ENCODE results near the gene KIAA1755. TPM values are rescaled to one million over a fixed set of nuclear protein-coding genes. Genes with fewer than 3 reads are reported as not detected.

The KIAA1755 gene
- total and polyA plus RNA-seq, 10 of the 15 experiments (the other 5 are each of a cell fraction or from before 2014, with no cell fraction given) = not detected

DNA sequence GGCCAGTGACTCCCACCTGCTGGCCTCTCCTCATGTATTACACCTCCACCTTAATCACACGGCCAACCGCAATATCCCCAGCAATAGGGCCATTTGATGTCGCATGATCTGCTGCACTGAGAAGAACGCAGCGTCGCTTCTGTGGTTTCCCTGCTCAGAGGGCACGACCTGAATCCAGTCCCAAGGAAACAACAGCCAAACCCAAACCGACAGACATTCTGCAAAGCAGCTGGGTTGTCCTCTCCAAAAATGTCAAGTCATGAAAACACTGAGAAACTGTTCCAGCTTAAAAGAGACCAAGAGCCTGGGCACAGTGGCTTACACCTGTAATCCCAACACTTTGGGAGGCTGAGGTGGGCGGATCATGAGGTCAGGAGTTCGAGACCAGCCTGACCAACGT lies 35.9 kb upstream of the KIAA1755 start (continued):
- TF ChIP-seq, protein P1, sequence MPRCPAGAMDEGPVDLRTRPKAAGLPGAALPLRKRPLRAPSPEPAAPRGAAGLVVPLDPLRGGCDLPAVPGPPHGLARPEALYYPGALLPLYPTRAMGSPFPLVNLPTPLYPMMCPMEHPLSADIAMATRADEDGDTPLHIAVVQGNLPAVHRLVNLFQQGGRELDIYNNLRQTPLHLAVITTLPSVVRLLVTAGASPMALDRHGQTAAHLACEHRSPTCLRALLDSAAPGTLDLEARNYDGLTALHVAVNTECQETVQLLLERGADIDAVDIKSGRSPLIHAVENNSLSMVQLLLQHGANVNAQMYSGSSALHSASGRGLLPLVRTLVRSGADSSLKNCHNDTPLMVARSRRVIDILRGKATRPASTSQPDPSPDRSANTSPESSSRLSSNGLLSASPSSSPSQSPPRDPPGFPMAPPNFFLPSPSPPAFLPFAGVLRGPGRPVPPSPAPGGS (IDR thresholded peaks at IDR 0.05; ENCODE audit: borderline replicate concordance, insufficient read depth, low read depth, low read length, poor library complexity, severe bottlenecking) = no peak
- TF ChIP-seq CTCF (IDR thresholded peaks at IDR 0.05 in 2 of 3, conservative IDR thresholded peaks at IDR 0.05 in 1 of 3; ENCODE audit: control insufficient read depth in 2 of 3, extremely low read depth in 1 of 3, insufficient read depth in 1 of 3, low read depth in 3 of 3, low read length in 3 of 3) = no peak

DNA sequence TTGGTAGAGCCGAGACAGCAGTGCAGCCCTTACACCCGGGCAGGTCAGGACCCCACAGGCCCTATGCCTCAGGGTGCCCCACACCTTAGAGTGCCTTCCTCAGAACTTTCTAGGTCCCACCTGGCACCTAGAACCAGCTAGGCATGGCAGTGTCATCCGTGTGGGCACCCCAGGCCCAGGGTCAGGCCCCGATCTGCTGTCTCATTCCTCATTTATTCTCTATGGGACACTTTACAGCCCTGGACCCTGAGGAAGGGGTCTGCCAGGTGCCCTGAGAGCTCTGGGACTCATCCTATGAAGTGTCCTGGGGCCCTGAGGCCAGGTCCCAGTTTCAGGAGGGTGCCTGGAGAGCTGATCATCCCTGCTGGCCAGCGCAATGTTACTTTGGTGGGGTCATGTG lies 35.3 kb upstream of the KIAA1755 start:
- in situ Hi-C loops (cut with MboI) = no loop called here
- FAIRE-seq = no peak
- no peak for TF ChIP-seq SREBF1 (IDR thresholded peaks at IDR 0.05; ENCODE audit: low read length)
- TF ChIP-seq ZBTB11 (CRISPR knock-in tag; IDR thresholded peaks at IDR 0.05) = no peak
- no peak for TF ChIP-seq TCF12 (IDR thresholded peaks at IDR 0.05; ENCODE audit: low read depth, low read length)
- no peak for TF ChIP-seq MTA2 (IDR thresholded peaks at IDR 0.05; ENCODE audit: low read depth)
- TF ChIP-seq CTCF (IDR thresholded peaks at IDR 0.05 in 2 of 3, conservative IDR thresholded peaks at IDR 0.05 in 1 of 3; ENCODE audit: control insufficient read depth in 2 of 3, extremely low read depth in 1 of 3, insufficient read depth in 1 of 3, low read depth in 3 of 3, low read length in 3 of 3) = no peak
- TF ChIP-seq RCOR1 (conservative IDR thresholded peaks at IDR 0.05; ENCODE audit: low read depth, low read length) = no peak
- no peak for TF ChIP-seq NFYA (IDR thresholded peaks at IDR 0.05; ENCODE audit: borderline replicate concordance, low read depth, low read length)
- no peak for TF ChIP-seq LARP7 (IDR thresholded peaks at IDR 0.05)
- no peak for TF ChIP-seq PKNOX1 (IDR thresholded peaks at IDR 0.05)

More for the DNA sequence above, 35.3 kb upstream of the KIAA1755 start:
- SMC1A ChIA-PET (ENCODE audit: uncharacterized antibody, unreplicated experiment) = no interaction called here
- no peaks in the 10 kb centered on the region for H3K4me1 ChIP-seq (ENCODE audit: control insufficient read depth, insufficient read depth, low read length)
- H3K4me2 ChIP-seq (ENCODE audit: control insufficient read depth, insufficient read depth) = no peak overlapping the region
- no peak for ATAC-seq
- H4K20me1 ChIP-seq (ENCODE audit: control insufficient read depth, insufficient read depth) = no peaks in the 10 kb centered on the region
- no peak for DNase-seq (ENCODE audit: low read depth, low spot score)
- RAD21 ChIA-PET (ENCODE audit: unreplicated experiment) = no interaction called here
- H3K4me3 ChIP-seq = no peak overlapping the region
- peaks cover 0 to 2% of the 10 kb centered on the region in 2 experiments; a peak in 1 of 4 replicates for H3K27me3 ChIP-seq (replicated peaks in 1 of 2; ENCODE audit: control insufficient read depth in 2 of 2, insufficient read depth in 2 of 2, low read length in 1 of 2)
- BruUV-seq (replicated peaks) = no TSS peak
- intact Hi-C loops (cut with micrococcal nuclease; ENCODE audit: unreplicated experiment) = no loop called here
- H3K36me3 ChIP-seq (ENCODE audit: control insufficient read depth in 2 of 2, insufficient read depth in 2 of 2, low read length in 1 of 2) = no peaks in the 10 kb centered on the region
- H3K9ac ChIP-seq (ENCODE audit: control insufficient read depth, insufficient read depth, low read length) = no peak overlapping the region
- H2AFZ ChIP-seq (ENCODE audit: control insufficient read depth, low read depth, low read length) = no peak overlapping the region
- no peaks in the 10 kb centered on the region for H3K9me3 ChIP-seq (replicated peaks; ENCODE audit: control insufficient read depth, insufficient read depth, low read length)
- CTCF ChIA-PET = no interaction called here
- no peak overlapping the region for H3K27ac ChIP-seq (ENCODE audit: control insufficient read depth, insufficient read depth)
- POLR2A ChIA-PET = no interaction called here
- WGBS (ENCODE audit: insufficient coverage, insufficient replicate concordance, low lambda C conversion rate, missing lambda C conversion rate) = 52% methylated on average over 5 of the region's 5 CpGs
- no peaks in the 10 kb centered on the region for H3K79me2 ChIP-seq (ENCODE audit: control insufficient read depth, insufficient read depth, low read length)

Measured in GM12878 (cell line).